Measurements from ENCODE around the gene CCDC15. TPM values are rescaled to one million over a fixed set of nuclear protein-coding genes. Genes with fewer than 3 reads are reported as not detected.

CCDC15 gene
- total RNA-seq, 1 donor from 2014 or later, result not detected

DNA sequence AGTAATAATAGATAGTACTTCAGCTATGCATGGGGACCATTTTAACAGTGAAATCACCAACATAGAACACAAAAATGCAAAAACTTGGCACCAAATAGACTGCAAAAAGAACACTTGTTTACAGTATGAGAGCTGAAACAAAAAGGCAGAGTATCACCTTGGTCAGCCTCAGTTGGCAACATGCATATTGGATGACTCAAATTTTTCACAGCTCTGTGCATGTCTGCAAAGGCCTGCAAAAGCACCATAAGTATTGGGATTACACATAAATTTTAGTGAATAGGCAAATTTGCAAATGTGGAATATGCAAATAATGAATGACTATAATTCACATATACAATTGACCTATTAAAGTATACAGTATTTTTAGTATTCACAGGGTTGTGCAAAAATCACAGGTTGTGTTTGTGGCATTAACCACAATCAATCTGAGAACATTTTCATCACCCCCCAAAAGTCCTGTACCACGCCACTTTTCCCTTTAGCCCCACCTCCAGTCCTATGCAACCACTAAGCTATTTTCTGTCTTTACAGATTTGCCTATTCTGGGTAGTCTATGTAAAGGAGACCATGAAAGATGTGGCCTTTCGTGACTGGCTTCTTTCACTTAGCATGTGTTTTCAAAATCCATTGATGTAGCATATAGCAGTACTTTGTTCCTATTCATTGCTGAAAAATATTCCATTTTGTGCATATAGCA, 47.2 kb downstream of the CCDC15 start:
- H3K9me3 ChIP-seq, result peaks cover 0 to 7% of the 10 kb centered on the region in 2 donors
- H3K27ac ChIP-seq, result no peak overlapping the region
- H3K4me1 ChIP-seq, result no peaks in the 10 kb centered on the region
- H3K4me3 ChIP-seq, result no peak overlapping the region
- no peaks in the 10 kb centered on the region for H3K36me3 ChIP-seq
- TF ChIP-seq, protein P1, sequence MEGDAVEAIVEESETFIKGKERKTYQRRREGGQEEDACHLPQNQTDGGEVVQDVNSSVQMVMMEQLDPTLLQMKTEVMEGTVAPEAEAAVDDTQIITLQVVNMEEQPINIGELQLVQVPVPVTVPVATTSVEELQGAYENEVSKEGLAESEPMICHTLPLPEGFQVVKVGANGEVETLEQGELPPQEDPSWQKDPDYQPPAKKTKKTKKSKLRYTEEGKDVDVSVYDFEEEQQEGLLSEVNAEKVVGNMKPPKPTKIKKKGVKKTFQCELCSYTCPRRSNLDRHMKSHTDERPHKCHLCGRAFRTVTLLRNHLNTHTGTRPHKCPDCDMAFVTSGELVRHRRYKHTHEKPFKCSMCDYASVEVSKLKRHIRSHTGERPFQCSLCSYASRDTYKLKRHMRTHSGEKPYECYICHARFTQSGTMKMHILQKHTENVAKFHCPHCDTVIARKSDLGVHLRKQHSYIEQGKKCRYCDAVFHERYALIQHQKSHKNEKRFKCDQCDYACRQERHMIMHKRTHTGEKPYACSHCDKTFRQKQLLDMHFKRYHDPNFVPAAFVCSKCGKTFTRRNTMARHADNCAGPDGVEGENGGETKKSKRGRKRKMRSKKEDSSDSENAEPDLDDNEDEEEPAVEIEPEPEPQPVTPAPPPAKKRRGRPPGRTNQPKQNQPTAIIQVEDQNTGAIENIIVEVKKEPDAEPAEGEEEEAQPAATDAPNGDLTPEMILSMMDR (IDR thresholded peaks at IDR 0.05), result no peak
- DNase-seq (ENCODE audit: low spot score in 2 of 2), result no peak
- no peaks in the 10 kb centered on the region for H3K27me3 ChIP-seq
- intact Hi-C loops (cut with DNase I), result no loop called here

DNA sequence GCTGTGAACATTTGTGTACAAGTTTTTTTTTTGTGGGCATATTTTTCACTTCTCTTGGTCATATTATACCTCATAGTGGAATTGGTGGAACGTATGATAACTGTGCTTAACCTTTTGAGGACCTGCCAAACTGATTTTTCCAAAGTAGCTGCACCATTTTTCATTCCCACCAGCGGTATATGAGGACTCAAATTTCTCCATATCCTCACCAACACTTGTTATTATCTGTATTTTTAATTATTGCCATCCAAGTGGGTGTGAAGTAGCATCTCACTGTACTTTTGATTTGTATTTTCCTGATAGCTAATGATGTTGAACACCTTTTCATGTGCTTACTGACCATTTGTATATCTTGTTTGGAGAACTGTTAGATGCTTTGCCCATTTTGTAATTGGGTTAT, 47.8 kb downstream of the CCDC15 start:
- H3K4me3 ChIP-seq, result no peak overlapping the region
- H3K27me3 ChIP-seq, result no peaks in the 10 kb centered on the region
- intact Hi-C loops (cut with DNase I), result no loop called here
- H3K9me3 ChIP-seq, result peaks cover 0 to 12% of the 10 kb centered on the region in 2 donors
- H3K4me1 ChIP-seq, result no peaks in the 10 kb centered on the region
- H3K36me3 ChIP-seq, result no peaks in the 10 kb centered on the region
- no peak for DNase-seq (ENCODE audit: low spot score in 2 of 2)
- TF ChIP-seq, protein P1 (IDR thresholded peaks at IDR 0.05), result no peak
- H3K27ac ChIP-seq, result no peak overlapping the region

DNA sequence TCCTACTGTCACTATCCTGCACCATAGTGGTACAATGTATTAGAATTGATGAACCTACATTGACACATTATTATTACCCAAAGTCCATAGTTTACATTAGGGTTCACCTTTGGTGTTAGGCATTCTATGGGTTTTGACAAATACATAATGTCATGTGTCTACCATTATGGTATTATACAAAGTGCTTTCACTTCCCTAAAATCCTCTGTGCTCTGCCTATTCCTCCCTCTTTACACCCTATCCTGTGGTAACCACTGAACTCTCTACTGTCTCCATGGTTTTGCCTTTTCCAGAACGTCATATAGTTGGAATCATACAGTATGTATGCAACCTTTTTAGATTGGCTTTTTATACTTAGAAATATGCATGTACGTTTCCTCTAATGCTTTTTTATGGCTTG, 51.5 kb downstream of the CCDC15 start:
- no peak for DNase-seq (ENCODE audit: low spot score in 2 of 2)
- intact Hi-C loops (cut with DNase I), result no loop called here
- peaks cover 0 to 12% of the 10 kb centered on the region in 2 donors for H3K9me3 ChIP-seq
- H3K4me1 ChIP-seq, result no peaks in the 10 kb centered on the region
- H3K27ac ChIP-seq, result no peak overlapping the region
- TF ChIP-seq, protein P1 (IDR thresholded peaks at IDR 0.05), result no peak
- no peaks in the 10 kb centered on the region for H3K36me3 ChIP-seq
- no peak overlapping the region for H3K4me3 ChIP-seq
- H3K27me3 ChIP-seq, result no peaks in the 10 kb centered on the region

DNA sequence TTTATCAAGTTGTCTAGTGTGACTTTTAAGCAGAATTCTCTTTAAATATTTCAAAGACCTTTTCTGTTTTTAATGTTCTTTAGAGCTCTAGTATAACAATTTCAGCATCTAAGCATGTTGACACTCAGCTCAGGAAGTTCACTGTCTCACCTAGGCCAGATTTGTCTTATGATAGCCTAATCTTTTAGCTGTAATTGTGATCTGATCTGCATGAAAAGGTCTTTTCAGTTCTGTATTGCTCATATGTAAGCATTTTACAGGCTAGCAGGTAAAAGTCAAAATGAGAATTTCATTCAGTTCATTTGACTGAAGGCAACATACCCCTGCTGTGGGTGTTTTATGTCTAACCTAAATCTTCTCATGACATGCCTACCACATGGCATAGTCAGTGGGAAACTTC, 62.4 kb downstream of the CCDC15 start:
- H3K36me3 ChIP-seq, result no peaks in the 10 kb centered on the region
- no peaks in the 10 kb centered on the region for H3K4me1 ChIP-seq
- no peak for DNase-seq (ENCODE audit: low spot score in 2 of 2)
- intact Hi-C loops (cut with DNase I), result no loop called here
- TF ChIP-seq, protein P1 (IDR thresholded peaks at IDR 0.05), result no peak
- H3K9me3 ChIP-seq, result no peaks in the 10 kb centered on the region
- no peak overlapping the region for H3K4me3 ChIP-seq
- H3K27ac ChIP-seq, result no peak overlapping the region
- no peaks in the 10 kb centered on the region for H3K27me3 ChIP-seq

DNA sequence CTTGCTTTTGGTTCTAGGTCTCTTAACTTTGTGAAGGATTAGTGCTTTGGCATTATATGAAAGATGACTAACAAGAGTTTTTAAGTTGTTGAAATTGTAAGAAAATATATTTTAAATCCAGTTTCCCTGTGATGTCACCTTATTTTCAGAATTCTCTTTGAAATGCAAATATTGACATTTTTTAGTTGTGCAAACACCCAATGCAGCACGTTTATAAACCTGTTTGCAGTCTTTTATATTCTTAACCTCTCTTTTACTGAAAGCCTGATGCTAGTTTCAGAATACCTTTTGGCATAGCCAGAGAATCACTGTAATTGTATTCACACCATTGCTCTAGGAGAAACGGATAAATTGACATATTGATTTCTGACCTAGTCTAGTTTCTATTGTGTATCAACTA, 66.3 kb downstream of the CCDC15 start:
- Histone ChIP-seq H3K27me3 (no peaks in the 10 kb centered on the region), H3K4me1 (no peaks in the 10 kb centered on the region), H3K27ac (no peak overlapping the region), H3K4me3 (no peak overlapping the region), H3K36me3 (no peaks in the 10 kb centered on the region), H3K9me3 (no peaks in the 10 kb centered on the region)
- intact Hi-C loops (cut with DNase I), result no loop called here
- TF ChIP-seq, protein P1 (IDR thresholded peaks at IDR 0.05), result no peak
- DNase-seq (ENCODE audit: low spot score in 2 of 2), result no peak

DNA sequence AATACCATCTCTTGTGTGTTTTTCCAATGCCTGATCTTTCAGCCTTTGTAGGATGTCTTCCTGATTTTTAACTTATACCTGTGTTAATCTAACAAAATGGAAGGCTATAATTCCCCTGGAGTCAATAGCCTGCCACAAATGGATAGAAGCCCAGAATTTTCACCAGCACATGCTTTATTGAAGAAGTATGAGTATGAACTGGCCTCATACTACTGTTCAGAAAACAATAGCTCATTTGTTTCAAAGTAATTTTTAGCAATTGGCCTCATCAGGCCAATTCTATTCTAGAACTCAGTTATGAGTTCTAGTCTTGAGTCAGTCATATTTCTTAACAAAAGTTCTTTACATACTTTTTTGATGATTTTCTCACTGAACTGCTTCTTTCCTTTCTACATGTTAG, 68.5 kb downstream of the CCDC15 start:
- no peak overlapping the region for H3K4me3 ChIP-seq
- H3K9me3 ChIP-seq, result no peaks in the 10 kb centered on the region
- TF ChIP-seq, protein P1 (IDR thresholded peaks at IDR 0.05), result no peak
- intact Hi-C loops (cut with DNase I), result no loop called here
- DNase-seq (ENCODE audit: low spot score in 2 of 2), result no peak
- H3K27me3 ChIP-seq, result no peaks in the 10 kb centered on the region
- H3K36me3 ChIP-seq, result no peaks in the 10 kb centered on the region
- no peak overlapping the region for H3K27ac ChIP-seq
- H3K4me1 ChIP-seq, result no peaks in the 10 kb centered on the region

Measured in ascending aorta (tissue), 2 donors.